Measurements from ENCODE around the gene PLXNA4.
"Not testable (repeated sequence)": the region's sequence is repeated elsewhere in the genome, so short reads cannot be mapped to it uniquely, and the experiment has no call there.

Gene PLXNA4

GRCh38 chr7:132179080-132179430 lies 397.2 kb downstream of the PLXNA4 start:
- DNase-seq (ENCODE audit: low read depth, low spot score): no peak

- DNase-seq (ENCODE audit: low read depth, low spot score): not testable (repeated sequence)
Measured at GRCh38 chr7:132178402-132179079, 397.7 kb downstream of the PLXNA4 start.

- no peak for DNase-seq (ENCODE audit: low read depth, low spot score)
Measured at GRCh38 chr7:132177708-132178401, 398.4 kb downstream of the PLXNA4 start.

- no peak for DNase-seq (ENCODE audit: low read depth, low spot score)
Measured at GRCh38 chr7:132176719-132177118, 399.6 kb downstream of the PLXNA4 start.

- no peak for DNase-seq (ENCODE audit: low read depth, low spot score)
Measured at GRCh38 chr7:132171130-132171576, 405.1 kb downstream of the PLXNA4 start.

- DNase-seq (ENCODE audit: low read depth, low spot score): no peak
Measured at GRCh38 chr7:132169730-132170129, 406.5 kb downstream of the PLXNA4 start.

- no peak for DNase-seq (ENCODE audit: low read depth, low spot score)
Measured at GRCh38 chr7:132168239-132168638, 408.0 kb downstream of the PLXNA4 start.

GRCh38 chr7:132165695-132166094 lies 410.6 kb downstream of the PLXNA4 start:
- not testable (repeated sequence) for DNase-seq (ENCODE audit: low read depth, low spot score)

- no peak for DNase-seq (ENCODE audit: low read depth, low spot score)
Measured at GRCh38 chr7:132164558-132165125, 411.6 kb downstream of the PLXNA4 start.

GRCh38 chr7:132162556-132163144 lies 413.6 kb downstream of the PLXNA4 start:
- DNase-seq (ENCODE audit: low read depth, low spot score): no peak

GRCh38 chr7:132161976-132162375 lies 414.3 kb downstream of the PLXNA4 start:
- no peak for DNase-seq (ENCODE audit: low read depth, low spot score)

GRCh38 chr7:132161533-132161915 lies 414.7 kb downstream of the PLXNA4 start:
- no peak for DNase-seq (ENCODE audit: low read depth, low spot score)

- no peak for DNase-seq (ENCODE audit: low read depth, low spot score)
Measured at GRCh38 chr7:132160611-132161532, 415.4 kb downstream of the PLXNA4 start.

- no peak for DNase-seq (ENCODE audit: low read depth, low spot score)
Measured at GRCh38 chr7:132158841-132159240, 417.4 kb downstream of the PLXNA4 start.

- no peak for DNase-seq (ENCODE audit: low read depth, low spot score)
Measured at GRCh38 chr7:132158166-132158565, 418.1 kb downstream of the PLXNA4 start.

- DNase-seq (ENCODE audit: low read depth, low spot score): no peak
Measured at GRCh38 chr7:132155715-132156114, 420.6 kb downstream of the PLXNA4 start.

GRCh38 chr7:132154695-132155471 lies 421.4 kb downstream of the PLXNA4 start:
- no peak for DNase-seq (ENCODE audit: low read depth, low spot score)

GRCh38 chr7:132154248-132154647 lies 422.0 kb downstream of the PLXNA4 start:
- DNase-seq (ENCODE audit: low read depth, low spot score): no peak

GRCh38 chr7:132152131-132152889 lies 424.0 kb downstream of the PLXNA4 start:
- DNase-seq (ENCODE audit: low read depth, low spot score): no peak

- no peak for DNase-seq (ENCODE audit: low read depth, low spot score)
Measured at GRCh38 chr7:132150711-132151110, 425.6 kb downstream of the PLXNA4 start.
